GM19099 (cell line): ENCODE measurements around the gene ULK4.

Experiments used
- POLR2A ChIP-seq: IDR thresholded peaks from 3 replicates; pipeline ENCODE4 v1.6.1; 2011; ENCODE audit warnings: low read depth; ENCODE audit not compliant: insufficient read length; ENCODE audit errors: extremely low read depth

Gene ULK4

GRCh38 chr3:41740374-41740886, 221.5 kb downstream of the ULK4 start:
- no peak for TF ChIP-seq POLR2A

- TF ChIP-seq POLR2A: no peak
Observed at GRCh38 chr3:41726891-41727290, 235.0 kb downstream of the ULK4 start.

GRCh38 chr3:41717641-41718040, 244.3 kb downstream of the ULK4 start:
- no peak for TF ChIP-seq POLR2A

- no peak for TF ChIP-seq POLR2A
Observed at GRCh38 chr3:41716471-41716870, 245.4 kb downstream of the ULK4 start.

- no peak for TF ChIP-seq POLR2A
Observed at GRCh38 chr3:41715376-41715775, 246.5 kb downstream of the ULK4 start.

- no peak for TF ChIP-seq POLR2A
Observed at GRCh38 chr3:41711651-41712050, 250.3 kb downstream of the ULK4 start.

GRCh38 chr3:41710646-41711388, 251.1 kb downstream of the ULK4 start:
- TF ChIP-seq POLR2A: no peak

- no peak for TF ChIP-seq POLR2A
Observed at GRCh38 chr3:41708176-41708575, 253.7 kb downstream of the ULK4 start.

- TF ChIP-seq POLR2A: no peak
Observed at GRCh38 chr3:41705893-41706292, 256.0 kb downstream of the ULK4 start.

- no peak for TF ChIP-seq POLR2A
Observed at GRCh38 chr3:41701191-41701698, 260.7 kb downstream of the ULK4 start.

GRCh38 chr3:41700155-41700554, 261.7 kb downstream of the ULK4 start:
- TF ChIP-seq POLR2A: no peak

GRCh38 chr3:41698898-41699297, 263.0 kb downstream of the ULK4 start:
- no peak for TF ChIP-seq POLR2A

GRCh38 chr3:41697702-41698101, 264.2 kb downstream of the ULK4 start:
- TF ChIP-seq POLR2A: no peak

- TF ChIP-seq POLR2A: no peak
Observed at GRCh38 chr3:41693799-41694198, 268.1 kb downstream of the ULK4 start.

- TF ChIP-seq POLR2A: no peak
Observed at GRCh38 chr3:41690766-41691563, 270.9 kb downstream of the ULK4 start.
